GM12878 (cell line): ENCODE data around the gene LRRC63. TPM values are rescaled to one million over a fixed set of nuclear protein-coding genes. Genes with fewer than 3 reads are reported as not detected.

ENCODE experiments used
- ATAC-seq: fragments of 200-7000 bp; cut with Tn5 transposase; 3 replicates; pipeline ENCODE4 v1.9.1; 2020; ENCODE audit warnings: mild to moderate bottlenecking, moderate library complexity
- BruUV-seq: library from RNA; stranded (reverse); fragments of 400-500 nt; replicated peaks from 2 replicates; lab custom pipeline; 2021; lab: Mats Ljungman, UMichigan
- CTCF ChIA-PET: fragments of 300-600 bp; sonication (Branson Sonifier 250); formaldehyde crosslinking; extraction: SDS; loops from one replicate; lab custom pipeline; 2021; ENCODE audit warnings: inconsistent platforms; lab: Yijun Ruan, JAX
- POLR2A ChIA-PET: fragments of 350-600 bp; formaldehyde crosslinking; extraction: SDS; loops from one replicate; lab custom pipeline; 2021; ENCODE audit warnings: inconsistent platforms; lab: Charles Lee
- RAD21 ChIA-PET: fragments of 300-600 bp; sonication (Branson Sonifier 250); formaldehyde crosslinking; loops from one replicate; lab custom pipeline; 2023; ENCODE audit warnings: antibody characterized with exemption; ENCODE audit not compliant: unreplicated experiment; lab: Charles Lee
- SMC1A ChIA-PET: fragments of 300-600 bp; sonication (Branson Sonifier 250); formaldehyde crosslinking; loops from one replicate; lab custom pipeline; 2023; ENCODE audit not compliant: unreplicated experiment, uncharacterized antibody; lab: Charles Lee
- DNase-seq: peaks from one replicate; pipeline ENCODE4 v3.0.0-alpha.2; 2011; ENCODE audit warnings: low read depth, low spot score
- FAIRE-seq: peaks from 3 replicates; lab custom pipeline; 2011; peaks lifted over from hg19 to GRCh38; lab: Jason Lieb, UNC
- H2AFZ ChIP-seq: 2 replicates; pipeline ENCODE4 v1.6.0; 2011; ENCODE audit warnings: low read depth, low read length, control low read depth; ENCODE audit not compliant: control insufficient read depth
- H3K27ac ChIP-seq: 2 replicates; pipeline ENCODE4 v1.5.1; 2011; ENCODE audit warnings: control low read depth; ENCODE audit not compliant: control insufficient read depth, insufficient read depth
- H3K27me3 ChIP-seq, 2 experiments: replicated peaks in 1 of 2; 2 replicates each; pipeline versions ENCODE4 v1.6.0 to v1.6.1; 2011; ENCODE audit warnings: low read length in 1 of 2; ENCODE audit not compliant: control insufficient read depth in 2 of 2, insufficient read depth in 2 of 2
- H3K36me3 ChIP-seq, 2 experiments: 2 replicates each; pipeline ENCODE4 v1.5.1; 2011; ENCODE audit warnings: low read length in 1 of 2; ENCODE audit not compliant: control insufficient read depth in 2 of 2, insufficient read depth in 2 of 2
- H3K4me1 ChIP-seq: 2 replicates; pipeline ENCODE4 v1.6.1; 2011; ENCODE audit warnings: mild to moderate bottlenecking, low read length, moderate library complexity, mixed read lengths; ENCODE audit not compliant: control insufficient read depth, insufficient read depth
- H3K4me2 ChIP-seq: 2 replicates; pipeline ENCODE4 v1.6.0; 2011; ENCODE audit warnings: control low read depth; ENCODE audit not compliant: control insufficient read depth, insufficient read depth
- H3K4me3 ChIP-seq: fragments of 200-600 bp; sonication (generic); 2 replicates; pipeline ENCODE4 v1.5.1; 2016
- H3K79me2 ChIP-seq: 2 replicates; pipeline ENCODE4 v1.6.0; 2011; ENCODE audit warnings: low read length; ENCODE audit not compliant: control insufficient read depth, insufficient read depth
- H3K9ac ChIP-seq: 2 replicates; pipeline ENCODE4 v1.8.0; 2011; ENCODE audit warnings: low read length, control low read depth, mixed read lengths; ENCODE audit not compliant: control insufficient read depth, insufficient read depth
- H3K9me3 ChIP-seq: replicated peaks from 3 replicates; pipeline ENCODE4 v1.5.1; 2011; ENCODE audit warnings: mild to moderate bottlenecking, low read length; ENCODE audit not compliant: control insufficient read depth, insufficient read depth
- H4K20me1 ChIP-seq: 2 replicates; pipeline ENCODE4 v1.6.0; 2011; ENCODE audit not compliant: control insufficient read depth, insufficient read depth
- EGR1 ChIP-seq, 2 experiments: IDR thresholded peaks; 1 replicate in 1 of 2; 2 replicates in 1 of 2; pipeline ENCODE4 v1.6.1; 2011 to 2012; ENCODE audit warnings: low read depth in 2 of 2, low read length in 2 of 2, borderline replicate concordance in 1 of 2, mild to moderate bottlenecking in 1 of 2, moderate library complexity in 1 of 2
- EP300 ChIP-seq, 2 experiments: fragments of 150-350 bp in 1 of 2; IDR thresholded peaks; 2 replicates each; pipeline ENCODE4 v1.6.1; 2011 to 2012; ENCODE audit warnings: low read depth in 2 of 2, low read length in 2 of 2, borderline replicate concordance in 1 of 2, improper control_type of control experiment in 1 of 2, inconsistent platforms in 1 of 2; ENCODE audit not compliant: control insufficient read depth in 1 of 2
- ETV6 ChIP-seq, 2 experiments: fragments of 450-650 bp in 1 of 2; IDR thresholded peaks in 1 of 2; conservative IDR thresholded peaks in 1 of 2; 2 replicates each; pipeline ENCODE4 v1.6.1; 2014; ENCODE audit warnings: antibody characterized with exemption in 1 of 2, borderline replicate concordance in 1 of 2, low read depth in 1 of 2, mild to moderate bottlenecking in 1 of 2, moderate library complexity in 1 of 2
- GABPA ChIP-seq: IDR thresholded peaks from 2 replicates; pipeline ENCODE4 v1.6.1; 2014; ENCODE audit warnings: antibody characterized with exemption, low read depth, mild to moderate bottlenecking, inconsistent platforms
- IRF3 ChIP-seq: fragments of 450-650 bp; IDR thresholded peaks from 2 replicates; pipeline ENCODE4 v1.6.1; 2014; ENCODE audit warnings: mild to moderate bottlenecking
- SKIL ChIP-seq: fragments of 450-650 bp; IDR thresholded peaks from 2 replicates; pipeline ENCODE4 v1.6.1; 2017; ENCODE audit warnings: mild to moderate bottlenecking, low read depth, inconsistent platforms; ENCODE audit not compliant: poor library complexity, severe bottlenecking
- SMAD5 ChIP-seq: IDR thresholded peaks from 2 replicates; pipeline ENCODE4 v1.6.1; 2016; ENCODE audit warnings: antibody characterized with exemption, low read depth
- SREBF2 ChIP-seq: IDR thresholded peaks from 2 replicates; pipeline ENCODE4 v1.6.1; 2012; ENCODE audit warnings: mild to moderate bottlenecking, low read length
- SRF ChIP-seq, 2 experiments: IDR thresholded peaks; 2 replicates each; pipeline ENCODE4 v1.6.1; 2011; ENCODE audit warnings: low read depth in 2 of 2, low read length in 2 of 2, mild to moderate bottlenecking in 1 of 2, moderate library complexity in 1 of 2
- ZNF217 ChIP-seq: fragments of 450-650 bp; IDR thresholded peaks from 2 replicates; pipeline ENCODE4 v1.6.1; 2017; ENCODE audit warnings: antibody characterized with exemption, mild to moderate bottlenecking
- ZNF592 ChIP-seq: fragments of 450-650 bp; IDR thresholded peaks from 2 replicates; pipeline ENCODE4 v1.6.1; 2017; ENCODE audit warnings: mild to moderate bottlenecking, moderate library complexity
- WGBS: methylation state at CpG from one replicate; pipeline ENCODE4 v1.1.6; 2016; ENCODE audit warnings: low lambda C conversion rate; ENCODE audit not compliant: insufficient replicate concordance, insufficient coverage; ENCODE audit errors: missing lambda C conversion rate; 5-methylcytosine and 5-hydroxymethylcytosine counted together
- in situ Hi-C: fragments of 300-500 bp; cut with MboI; formaldehyde crosslinking; loops from 9 replicates; pipeline ENCODE4 v1.14.3; 2018; ENCODE audit warnings: mixed read lengths
- intact Hi-C: fragments of 100-400 bp; cut with micrococcal nuclease; formaldehyde crosslinking; loops from one replicate; pipeline ENCODE4 v1.14.2; 2022; ENCODE audit not compliant: unreplicated experiment
- polyA plus RNA-seq, 11 experiments: library from polyadenylated mRNA; depleted of rRNA in 4 of 11; unstranded in 6 of 11; stranded (reverse) in 5 of 11; fragments of >200 nt; fragmentation: Nextera tagmentation in 4 of 11; fragmentation: Illumina TruSeq in 1 of 11; extraction: Ambion mirVana in 4 of 11; extraction: Trizol in 1 of 11; gene quantifications; 1 replicate in 1 of 11; 2 replicates in 10 of 11; pipeline versions ENCODE4 v1.2.1 to v1.2.3, GENCODE V29; 2011 to 2016; ENCODE audit warnings: inconsistent platforms in 2 of 11, missing spikeins in 2 of 11, low read depth in 1 of 11
- total RNA-seq, 4 experiments: library from RNA; depleted of rRNA in 3 of 4; stranded (reverse); fragments of >200 nt in 3 of 4; fragmentation: Illumina TruSeq in 1 of 4; extraction: Trizol in 1 of 4; gene quantifications; 2 replicates each; pipeline versions ENCODE4 v1.2.1 to v1.2.3, GENCODE V29; 2013 to 2021

The LRRC63 gene
- total and polyA plus RNA-seq, 10 of the 15 experiments (the other 5 are each of a cell fraction or from before 2014, with no cell fraction given) = 0.34 to 0.98 (median 0.76) TPM; not detected in 1

- no peaks in the 10 kb centered on the region for H3K9me3 ChIP-seq
- SMC1A ChIA-PET = interaction anchor here (0.5 to 14.6 kb wide), 9 partner anchors 18 to 480 kb away, joined by 3 to 295 read pairs (median 3); partner anchors contain the start of genes CBY2 and RUBCNL
- WGBS = 0% methylated on average over 8 of the region's 8 CpGs
- POLR2A ChIA-PET = interaction anchor here (0.7 to 5.4 kb wide), 11 partner anchors 10 to 488 kb away, joined by 3 to 52 read pairs (median 5); partner anchors contain the start of gene CBY2
- H3K4me3 ChIP-seq = peak within 1 kb of the TSS; percentile 95
- in situ Hi-C loops = no loop called here
- peak within 1 kb of the TSS; percentile 94 for H3K9ac ChIP-seq
- H2AFZ ChIP-seq = peak within 1 kb of the TSS; percentile 61
- intact Hi-C loops = loop anchor here (1.0 to 5.0 kb wide), 5 partner anchors 15 to 485 kb away; partner anchors contain the start of genes RUBCNL and ZC3H13
- peaks cover 73% of the 10 kb centered on the region for H3K79me2 ChIP-seq
- RAD21 ChIA-PET = interaction anchor here (0.7 to 10.9 kb wide), 11 partner anchors 14 to 558 kb away, joined by 3 to 184 read pairs (median 4); partner anchors contain the start of gene CBY2
- no TSS peak for BruUV-seq
- H3K27me3 ChIP-seq = no peaks in the 10 kb centered on the region
- H3K36me3 ChIP-seq = peaks cover 0 to 5% of the 10 kb centered on the region in 2 experiments; a peak in 1 of 4 replicates
- peaks cover 7% of the 10 kb centered on the region for H3K4me1 ChIP-seq
- peak; percentile 68 for FAIRE-seq
- DNase-seq = peak; percentile 97
- CTCF ChIA-PET = interaction anchor here (0.8 to 17.1 kb wide), 8 partner anchors 8 to 55 kb away, joined by 3 to 172 read pairs (median 6); no protein-coding TSS in a partner anchor
- H4K20me1 ChIP-seq = no peaks in the 10 kb centered on the region
- H3K27ac ChIP-seq = peak within 1 kb of the TSS; percentile 99
- H3K4me2 ChIP-seq = peak within 1 kb of the TSS; percentile 88
- ATAC-seq = peak; percentile 70
- TF ChIP-seq EP300 (IDR thresholded peaks at IDR 0.05; ENCODE audit: borderline replicate concordance in 1 of 2, control insufficient read depth in 1 of 2, low read depth in 2 of 2, low read length in 2 of 2) (peak; percentile 76 to 80; a peak in 3 of 4 replicates), SREBF2 (no peak), ZNF592 (no peak), SRF (IDR thresholded peaks at IDR 0.05; ENCODE audit: low read depth in 2 of 2, low read length in 2 of 2) (peak; percentile 31 to 93; a peak in 3 of 4 replicates), SKIL (no peak), ETV6 (conservative IDR thresholded peaks at IDR 0.05 in 1 of 2, IDR thresholded peaks at IDR 0.05 in 1 of 2; ENCODE audit: borderline replicate concordance in 1 of 2, low read depth in 1 of 2) (peak in 1 of 2 experiments; percentile 55; a peak in 1 of 4 replicates), SMAD5 (peak; percentile 99), ZNF217 (no peak), IRF3 (no peak), GABPA (peak; percentile 65; the same call in 1 of the 2 replicates), EGR1 (IDR thresholded peaks at IDR 0.05; ENCODE audit: borderline replicate concordance in 1 of 2, low read depth in 2 of 2, low read length in 2 of 2) (no peak)
These were observed 29.8 kb upstream of the LRRC63 start, which contains the start of gene LCP1 for GRCh38 chr13:46181840-46182490. Gene LCP1, minus strand, starts transcription at chr13:46182177. Its CDS starts 22,515 bp downstream, at chr13:46159662.
